ENCODE measurements around the gene SSPN. TPM values are rescaled to one million over a fixed set of nuclear protein-coding genes. Genes with fewer than 3 reads are reported as not detected.

Gene SSPN
- total RNA-seq, 1 experiment from 2014 or later, result 1.8 TPM

DNA sequence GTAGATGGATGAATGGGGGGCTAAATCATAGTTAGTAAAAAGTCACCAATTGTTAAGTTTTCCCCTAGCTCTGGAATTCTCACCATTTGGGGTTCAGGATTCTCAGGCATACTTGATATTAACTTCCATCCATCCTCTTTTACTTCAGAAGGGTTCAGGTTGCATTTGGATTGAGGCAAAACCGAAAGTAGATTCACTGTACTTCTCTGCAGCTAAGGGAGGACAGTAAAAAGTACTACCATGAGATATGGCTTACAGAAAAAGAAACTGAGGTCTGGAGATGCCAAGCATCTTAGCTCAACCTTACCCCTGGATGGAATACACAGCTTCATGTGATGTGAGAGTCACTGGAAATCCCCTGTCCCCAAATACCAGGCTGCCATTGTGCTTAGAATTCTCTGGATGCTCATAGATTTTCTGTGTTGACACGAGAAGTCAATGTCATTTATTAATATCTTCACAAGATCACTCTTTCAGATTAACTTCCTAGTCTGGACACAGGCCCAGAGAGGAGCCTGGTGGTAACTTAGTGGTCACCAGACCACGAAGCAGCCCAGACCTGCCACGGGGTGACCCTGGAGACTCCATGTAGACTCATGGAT is 87.1 kb downstream of the SSPN start (continued):
- TF ChIP-seq, protein P1, sequence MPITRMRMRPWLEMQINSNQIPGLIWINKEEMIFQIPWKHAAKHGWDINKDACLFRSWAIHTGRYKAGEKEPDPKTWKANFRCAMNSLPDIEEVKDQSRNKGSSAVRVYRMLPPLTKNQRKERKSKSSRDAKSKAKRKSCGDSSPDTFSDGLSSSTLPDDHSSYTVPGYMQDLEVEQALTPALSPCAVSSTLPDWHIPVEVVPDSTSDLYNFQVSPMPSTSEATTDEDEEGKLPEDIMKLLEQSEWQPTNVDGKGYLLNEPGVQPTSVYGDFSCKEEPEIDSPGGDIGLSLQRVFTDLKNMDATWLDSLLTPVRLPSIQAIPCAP (CRISPR knock-in tag; IDR thresholded peaks at IDR 0.05), result no peak
- TF ChIP-seq, protein P2, sequence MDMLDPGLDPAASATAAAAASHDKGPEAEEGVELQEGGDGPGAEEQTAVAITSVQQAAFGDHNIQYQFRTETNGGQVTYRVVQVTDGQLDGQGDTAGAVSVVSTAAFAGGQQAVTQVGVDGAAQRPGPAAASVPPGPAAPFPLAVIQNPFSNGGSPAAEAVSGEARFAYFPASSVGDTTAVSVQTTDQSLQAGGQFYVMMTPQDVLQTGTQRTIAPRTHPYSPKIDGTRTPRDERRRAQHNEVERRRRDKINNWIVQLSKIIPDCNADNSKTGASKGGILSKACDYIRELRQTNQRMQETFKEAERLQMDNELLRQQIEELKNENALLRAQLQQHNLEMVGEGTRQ (CRISPR knock-in tag; IDR thresholded peaks at IDR 0.05), result no peak
- TF ChIP-seq ZNF219 (CRISPR knock-in tag; IDR thresholded peaks at IDR 0.05; ENCODE audit: borderline replicate concordance), result no peak
- TF ChIP-seq ZNF396 (CRISPR knock-in tag; IDR thresholded peaks at IDR 0.05; ENCODE audit: borderline replicate concordance), result no peak

DNA sequence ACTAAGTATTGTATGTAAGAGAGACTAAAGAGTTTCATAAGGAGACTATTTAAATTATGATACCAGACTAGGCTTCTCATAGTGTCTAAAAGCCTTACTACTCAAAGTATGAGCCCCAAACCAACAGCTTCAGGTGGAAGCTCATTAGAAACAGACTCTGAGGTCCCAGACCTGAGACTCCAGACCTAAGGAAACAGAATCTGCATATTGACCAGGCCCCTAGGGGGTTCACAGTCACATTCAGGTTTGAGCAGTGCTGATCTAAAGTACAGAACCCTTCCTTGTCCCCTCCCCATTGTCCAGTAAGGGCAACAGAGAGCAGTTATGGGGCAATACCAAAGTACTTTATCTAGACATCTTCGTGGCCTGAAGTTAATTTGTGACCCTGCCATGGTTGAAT is 87.7 kb downstream of the SSPN start:
- ATAC-seq, result no peak
- Mint-ChIP-seq H3K9me3 (no peaks in the 10 kb centered on the region), H3K27ac (no peak overlapping the region), H3K4me1 (peaks cover 9% of the 10 kb centered on the region), H3K27me3 (ENCODE audit: low read depth) (no peaks in the 10 kb centered on the region), H3K36me3 (no peaks in the 10 kb centered on the region), H3K4me3 (no peak overlapping the region)
- TF ChIP-seq OVOL2 (CRISPR knock-in tag; IDR thresholded peaks at IDR 0.05; ENCODE audit: borderline replicate concordance) (no peak), MYBL2 (CRISPR knock-in tag; IDR thresholded peaks at IDR 0.05) (no peak), RELA (CRISPR knock-in tag; IDR thresholded peaks at IDR 0.05; ENCODE audit: borderline replicate concordance) (no peak), TEAD1 (CRISPR knock-in tag; IDR thresholded peaks at IDR 0.05) (no peak), ATF1 (CRISPR knock-in tag; IDR thresholded peaks at IDR 0.05) (no peak), SMAD3 (CRISPR knock-in tag; IDR thresholded peaks at IDR 0.05; ENCODE audit: borderline replicate concordance) (no peak), ZBTB21 (CRISPR knock-in tag; IDR thresholded peaks at IDR 0.05; ENCODE audit: borderline replicate concordance) (no peak), HMGA2 (CRISPR knock-in tag; IDR thresholded peaks at IDR 0.05) (no peak), CREM (CRISPR knock-in tag; IDR thresholded peaks at IDR 0.05) (no peak)
- TF ChIP-seq, protein P3, sequence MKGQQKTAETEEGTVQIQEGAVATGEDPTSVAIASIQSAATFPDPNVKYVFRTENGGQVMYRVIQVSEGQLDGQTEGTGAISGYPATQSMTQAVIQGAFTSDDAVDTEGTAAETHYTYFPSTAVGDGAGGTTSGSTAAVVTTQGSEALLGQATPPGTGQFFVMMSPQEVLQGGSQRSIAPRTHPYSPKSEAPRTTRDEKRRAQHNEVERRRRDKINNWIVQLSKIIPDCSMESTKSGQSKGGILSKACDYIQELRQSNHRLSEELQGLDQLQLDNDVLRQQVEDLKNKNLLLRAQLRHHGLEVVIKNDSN (CRISPR knock-in tag; IDR thresholded peaks at IDR 0.05), result no peak
- TF ChIP-seq, protein P4, sequence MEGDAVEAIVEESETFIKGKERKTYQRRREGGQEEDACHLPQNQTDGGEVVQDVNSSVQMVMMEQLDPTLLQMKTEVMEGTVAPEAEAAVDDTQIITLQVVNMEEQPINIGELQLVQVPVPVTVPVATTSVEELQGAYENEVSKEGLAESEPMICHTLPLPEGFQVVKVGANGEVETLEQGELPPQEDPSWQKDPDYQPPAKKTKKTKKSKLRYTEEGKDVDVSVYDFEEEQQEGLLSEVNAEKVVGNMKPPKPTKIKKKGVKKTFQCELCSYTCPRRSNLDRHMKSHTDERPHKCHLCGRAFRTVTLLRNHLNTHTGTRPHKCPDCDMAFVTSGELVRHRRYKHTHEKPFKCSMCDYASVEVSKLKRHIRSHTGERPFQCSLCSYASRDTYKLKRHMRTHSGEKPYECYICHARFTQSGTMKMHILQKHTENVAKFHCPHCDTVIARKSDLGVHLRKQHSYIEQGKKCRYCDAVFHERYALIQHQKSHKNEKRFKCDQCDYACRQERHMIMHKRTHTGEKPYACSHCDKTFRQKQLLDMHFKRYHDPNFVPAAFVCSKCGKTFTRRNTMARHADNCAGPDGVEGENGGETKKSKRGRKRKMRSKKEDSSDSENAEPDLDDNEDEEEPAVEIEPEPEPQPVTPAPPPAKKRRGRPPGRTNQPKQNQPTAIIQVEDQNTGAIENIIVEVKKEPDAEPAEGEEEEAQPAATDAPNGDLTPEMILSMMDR (IDR thresholded peaks at IDR 0.05), result no peak
- TF ChIP-seq, protein P5, sequence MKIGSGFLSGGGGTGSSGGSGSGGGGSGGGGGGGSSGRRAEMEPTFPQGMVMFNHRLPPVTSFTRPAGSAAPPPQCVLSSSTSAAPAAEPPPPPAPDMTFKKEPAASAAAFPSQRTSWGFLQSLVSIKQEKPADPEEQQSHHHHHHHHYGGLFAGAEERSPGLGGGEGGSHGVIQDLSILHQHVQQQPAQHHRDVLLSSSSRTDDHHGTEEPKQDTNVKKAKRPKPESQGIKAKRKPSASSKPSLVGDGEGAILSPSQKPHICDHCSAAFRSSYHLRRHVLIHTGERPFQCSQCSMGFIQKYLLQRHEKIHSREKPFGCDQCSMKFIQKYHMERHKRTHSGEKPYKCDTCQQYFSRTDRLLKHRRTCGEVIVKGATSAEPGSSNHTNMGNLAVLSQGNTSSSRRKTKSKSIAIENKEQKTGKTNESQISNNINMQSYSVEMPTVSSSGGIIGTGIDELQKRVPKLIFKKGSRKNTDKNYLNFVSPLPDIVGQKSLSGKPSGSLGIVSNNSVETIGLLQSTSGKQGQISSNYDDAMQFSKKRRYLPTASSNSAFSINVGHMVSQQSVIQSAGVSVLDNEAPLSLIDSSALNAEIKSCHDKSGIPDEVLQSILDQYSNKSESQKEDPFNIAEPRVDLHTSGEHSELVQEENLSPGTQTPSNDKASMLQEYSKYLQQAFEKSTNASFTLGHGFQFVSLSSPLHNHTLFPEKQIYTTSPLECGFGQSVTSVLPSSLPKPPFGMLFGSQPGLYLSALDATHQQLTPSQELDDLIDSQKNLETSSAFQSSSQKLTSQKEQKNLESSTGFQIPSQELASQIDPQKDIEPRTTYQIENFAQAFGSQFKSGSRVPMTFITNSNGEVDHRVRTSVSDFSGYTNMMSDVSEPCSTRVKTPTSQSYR (CRISPR knock-in tag; IDR thresholded peaks at IDR 0.05), result no peak
- ChIA-PET CTCF (no interaction called here), POLR2A (no interaction called here)
- no peak for DNase-seq (ENCODE audit: low spot score)

DNA sequence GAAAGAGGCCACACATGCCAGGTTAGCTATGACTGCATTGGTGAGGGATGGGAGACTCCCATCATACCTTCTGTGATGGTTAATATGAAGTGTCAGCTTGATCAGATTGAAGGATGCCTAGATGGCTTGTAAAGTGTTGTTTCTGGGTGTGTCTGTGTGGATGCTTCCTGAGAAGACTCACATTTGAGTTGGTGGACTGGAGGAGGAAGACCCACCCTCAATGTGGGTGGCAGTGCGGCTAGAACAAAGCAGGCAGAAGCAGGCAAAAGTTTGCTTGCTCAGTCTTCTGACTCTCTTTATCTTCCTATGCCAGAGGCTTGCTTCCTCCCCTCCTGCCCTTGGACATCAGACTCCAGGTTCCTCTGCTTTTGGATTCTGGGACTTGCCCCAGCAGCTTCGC is 88.2 kb downstream of the SSPN start:
- DNase-seq (ENCODE audit: low spot score) (no peak), ATAC-seq (no peak)
- Mint-ChIP-seq H3K4me1 (peaks cover 9% of the 10 kb centered on the region), H3K4me3 (no peak overlapping the region), H3K27ac (no peak overlapping the region), H3K27me3 (ENCODE audit: low read depth) (no peaks in the 10 kb centered on the region), H3K36me3 (no peaks in the 10 kb centered on the region), H3K9me3 (no peaks in the 10 kb centered on the region)
- POLR2A ChIA-PET, result no interaction called here
- CTCF ChIA-PET, result no interaction called here
- TF ChIP-seq ETV6 (CRISPR knock-in tag; IDR thresholded peaks at IDR 0.05) (no peak), GABPB1 (CRISPR knock-in tag; IDR thresholded peaks at IDR 0.05) (no peak), SMAD3 (CRISPR knock-in tag; IDR thresholded peaks at IDR 0.05; ENCODE audit: borderline replicate concordance) (no peak), ZNF232 (CRISPR knock-in tag; IDR thresholded peaks at IDR 0.05) (no peak), KAT7 (CRISPR knock-in tag; IDR thresholded peaks at IDR 0.05; ENCODE audit: borderline replicate concordance) (no peak), ZNF423 (CRISPR knock-in tag; IDR thresholded peaks at IDR 0.05) (no peak), SOX15 (CRISPR knock-in tag; IDR thresholded peaks at IDR 0.05) (no peak), NFE2L1 (CRISPR knock-in tag; IDR thresholded peaks at IDR 0.05) (no peak)
- TF ChIP-seq, protein P6, sequence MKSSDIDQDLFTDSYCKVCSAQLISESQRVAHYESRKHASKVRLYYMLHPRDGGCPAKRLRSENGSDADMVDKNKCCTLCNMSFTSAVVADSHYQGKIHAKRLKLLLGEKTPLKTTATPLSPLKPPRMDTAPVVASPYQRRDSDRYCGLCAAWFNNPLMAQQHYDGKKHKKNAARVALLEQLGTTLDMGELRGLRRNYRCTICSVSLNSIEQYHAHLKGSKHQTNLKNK (CRISPR knock-in tag; IDR thresholded peaks at IDR 0.05), result no peak
- TF ChIP-seq, protein P5 (CRISPR knock-in tag; IDR thresholded peaks at IDR 0.05), result no peak
